Stimulated activated CD4-positive, alpha-beta T cell treated with anti-CD3 and anti-CD28 coated beads, TNF-alpha, amount 100 ng/mL, for 24 hours (primary cell): ENCODE data around the gene DPT.
"Not testable (repeated sequence)": the region's sequence is repeated elsewhere in the genome, so short reads cannot be mapped to it uniquely, and the experiment has no call there.

Experiments used
- DNase-seq, 3 experiments: peaks; one replicate each; pipeline ENCODE4 v3.0.0-alpha.2; 2020; ENCODE audit warnings: low read depth in 3 of 3

The DPT gene

DNA sequence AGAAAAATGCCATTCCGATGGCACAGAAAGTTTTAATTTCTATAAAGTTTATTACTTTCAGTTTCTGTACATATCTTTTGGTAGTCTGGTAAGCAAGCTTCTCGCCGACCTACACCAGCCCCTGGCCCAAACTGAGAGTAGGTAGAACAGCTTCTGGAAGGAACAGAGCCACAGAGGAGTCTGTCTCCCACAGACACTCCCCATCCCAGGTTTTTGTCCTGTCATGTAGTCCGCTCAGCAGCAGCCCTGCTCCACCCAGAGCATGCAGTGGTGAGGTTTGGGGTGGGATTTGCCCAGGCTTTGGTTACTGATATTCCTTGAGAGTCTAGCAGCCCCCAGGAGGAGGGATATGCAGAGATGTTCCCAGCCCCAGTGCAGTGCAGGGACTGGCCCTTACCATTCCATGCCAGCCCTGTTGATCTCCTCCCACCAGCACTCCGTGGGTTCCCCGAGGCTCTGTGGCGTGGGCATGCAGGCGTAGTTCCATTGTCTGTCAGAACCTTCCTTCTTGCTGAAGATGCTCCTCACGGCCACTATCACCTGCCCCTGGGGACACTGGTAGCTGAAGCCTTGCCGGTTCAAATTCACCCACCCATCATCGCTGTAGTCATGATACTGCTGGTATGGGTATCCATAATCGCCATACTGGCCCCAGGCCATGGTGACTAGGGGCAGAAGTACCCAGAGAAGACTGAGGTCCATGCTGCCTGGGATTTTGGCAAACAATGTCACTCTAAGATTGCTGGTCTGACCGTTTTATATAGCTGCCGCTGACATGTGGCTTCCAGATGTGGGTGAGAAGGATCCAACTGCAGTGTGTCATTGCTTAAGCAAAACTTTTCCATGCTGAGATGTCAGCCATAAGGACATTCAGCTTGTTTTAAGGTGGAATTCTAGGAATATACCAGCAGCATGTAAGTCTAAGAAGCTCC lies at the start of gene DPT:
TSS of gene DPT (minus strand) at position 734 of the 932 bp plus-strand sequence. CDS start at position 702, 32 bp downstream.
- DNase-seq: no peak

GRCh38 chr1:168775366-168775765 lies 46.4 kb upstream of the DPT start:
- DNase-seq: no peak

GRCh38 chr1:168774241-168774640 lies 45.2 kb upstream of the DPT start:
- DNase-seq: no peak

- DNase-seq: no peak
Measured at GRCh38 chr1:168772428-168773060, 43.5 kb upstream of the DPT start.

DNA sequence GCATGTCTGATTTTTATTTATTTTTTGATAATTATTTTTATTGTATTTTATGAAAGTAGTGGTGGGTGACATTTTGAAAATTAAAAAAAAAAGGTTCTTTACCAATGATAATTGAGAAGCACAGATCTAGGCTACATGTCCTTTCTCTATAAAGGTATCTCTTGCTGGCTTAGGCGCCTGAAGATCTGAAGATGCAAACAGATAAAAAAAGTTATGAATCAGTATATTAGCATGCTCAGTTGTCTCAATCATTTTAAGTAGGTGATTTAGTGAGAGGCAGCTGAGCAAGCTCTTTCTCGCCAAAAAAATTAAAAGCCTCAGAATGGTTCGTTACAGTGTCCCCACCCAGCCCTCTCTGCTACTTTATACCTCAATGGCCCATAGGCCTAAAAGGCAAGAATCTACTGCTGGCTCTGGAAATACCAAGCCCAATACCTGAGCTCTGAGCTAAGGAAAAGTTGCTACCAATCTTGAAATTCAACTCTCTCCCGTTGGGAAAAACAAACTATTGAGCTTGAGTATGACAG lies 42.2 kb upstream of the DPT start:
- DNase-seq: no peak

DNA sequence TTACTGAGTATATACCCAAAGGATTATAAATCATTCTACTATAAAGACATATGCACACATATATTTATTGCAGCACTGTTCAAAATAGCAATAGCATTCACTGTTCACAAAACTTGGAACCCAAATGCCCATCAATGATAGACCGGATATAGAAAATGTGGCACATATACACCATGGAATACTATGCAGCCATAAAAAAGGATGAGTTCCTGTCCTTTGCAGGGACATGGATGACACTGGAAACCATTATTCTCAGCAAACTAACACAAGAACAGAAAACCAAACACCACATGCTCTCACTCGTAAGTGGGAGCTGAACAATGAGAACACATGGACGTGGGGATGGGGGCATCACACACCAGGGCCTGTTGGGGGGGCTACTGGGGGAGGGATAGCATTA lies 40.9 kb upstream of the DPT start:
- DNase-seq: not testable (repeated sequence)

GRCh38 chr1:168767894-168768584 lies 39.0 kb upstream of the DPT start:
- no peak for DNase-seq

DNA sequence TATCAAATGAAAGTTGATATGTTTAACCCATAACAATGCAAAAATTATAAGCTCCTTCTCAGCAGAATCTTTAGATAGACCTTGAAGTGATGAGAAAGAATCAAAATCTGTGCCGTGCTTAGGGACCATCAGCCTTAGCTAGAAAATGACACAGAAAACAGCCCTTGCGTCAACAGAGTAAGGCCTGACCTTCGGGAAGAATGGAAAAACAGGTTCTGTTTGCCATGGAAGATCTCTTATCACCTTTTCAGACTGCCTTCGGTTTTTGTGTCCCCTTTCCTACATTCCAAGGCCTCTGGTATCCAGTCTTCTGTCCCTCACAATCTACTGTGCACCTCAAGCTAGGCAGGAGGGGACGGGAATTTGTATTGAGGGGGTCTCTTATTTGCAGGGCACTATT lies 37.6 kb upstream of the DPT start:
- no peak for DNase-seq

GRCh38 chr1:168763031-168763430 lies 34.0 kb upstream of the DPT start:
- DNase-seq: peak in 2 of 3 experiments; percentile 2 to 13

- no peak for DNase-seq
Measured at GRCh38 chr1:168762473-168762872, 33.5 kb upstream of the DPT start.

DNA sequence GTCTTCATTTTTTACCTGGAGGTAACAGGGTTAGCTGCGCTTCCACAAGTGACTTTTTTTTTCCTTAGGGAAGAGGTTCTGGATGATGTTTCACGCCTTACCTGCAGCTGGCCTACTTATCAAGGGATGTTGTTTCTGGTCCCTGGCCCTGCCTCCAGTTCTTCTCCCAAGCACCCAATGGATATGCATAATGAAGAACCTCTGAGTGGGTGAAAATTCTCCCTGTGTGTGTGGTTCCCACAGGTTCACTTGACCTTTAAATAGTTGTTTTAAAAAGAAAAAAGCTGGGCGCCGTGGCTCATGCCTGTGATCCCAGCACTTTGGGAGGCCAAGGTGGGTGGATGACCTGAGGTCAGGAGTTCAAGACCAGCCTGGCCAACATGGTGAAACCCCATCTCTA lies 31.8 kb upstream of the DPT start:
- no peak for DNase-seq

- DNase-seq: no peak
Measured at GRCh38 chr1:168760241-168760640, 31.2 kb upstream of the DPT start.

- DNase-seq: no peak
Measured at GRCh38 chr1:168759077-168759476, 30.1 kb upstream of the DPT start.

DNA sequence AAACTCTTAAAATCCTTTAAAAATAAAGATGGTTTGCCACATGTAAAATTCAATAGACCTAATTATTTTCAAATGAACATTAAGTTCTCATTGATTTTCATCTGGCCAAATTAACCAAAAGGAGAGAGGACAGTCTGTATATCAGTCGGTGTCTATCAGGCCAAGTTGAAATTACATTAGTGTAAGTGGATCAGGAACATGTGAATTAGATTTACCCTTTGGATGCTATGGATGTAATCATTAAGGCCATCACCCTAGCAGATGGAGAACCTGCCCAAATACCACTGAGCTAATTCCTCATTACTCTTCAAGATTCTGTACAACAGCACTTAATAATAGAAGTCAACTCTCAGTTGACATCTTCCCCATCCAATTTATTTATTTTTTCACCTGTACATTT lies 29.5 kb upstream of the DPT start:
- no peak for DNase-seq

DNA sequence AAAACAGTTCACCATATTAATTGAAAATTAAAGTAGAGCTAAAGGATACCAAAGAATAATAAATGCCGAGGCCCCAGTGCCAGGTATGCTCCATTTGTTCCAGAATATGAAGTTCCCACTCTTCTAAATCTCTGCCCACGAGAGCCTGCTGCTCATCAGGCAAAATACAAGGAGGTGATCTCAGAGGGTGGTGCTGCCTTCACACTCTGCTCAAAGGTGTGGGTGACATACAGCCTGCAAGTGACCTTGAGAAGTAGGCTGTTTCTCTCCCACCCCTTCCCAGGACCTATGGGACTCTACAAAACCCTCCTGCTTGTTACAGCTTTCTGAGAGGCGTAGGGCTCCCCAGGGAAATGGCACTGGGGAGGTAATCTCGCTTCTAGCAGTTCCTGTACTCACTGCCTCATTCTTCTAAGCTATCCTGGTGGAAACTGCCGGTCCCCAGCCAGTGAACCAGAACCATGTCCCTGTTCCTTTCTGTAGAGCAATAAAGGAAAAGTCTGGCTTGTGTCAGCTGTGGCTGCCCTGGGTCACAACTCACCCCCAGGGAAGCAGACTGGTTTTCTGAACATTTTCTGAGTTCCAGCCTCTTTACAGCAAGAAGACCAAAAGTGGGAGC lies 26.9 kb upstream of the DPT start:
- DNase-seq: no peak

- no peak for DNase-seq
Measured at GRCh38 chr1:168752171-168752832, 23.3 kb upstream of the DPT start.

DNA sequence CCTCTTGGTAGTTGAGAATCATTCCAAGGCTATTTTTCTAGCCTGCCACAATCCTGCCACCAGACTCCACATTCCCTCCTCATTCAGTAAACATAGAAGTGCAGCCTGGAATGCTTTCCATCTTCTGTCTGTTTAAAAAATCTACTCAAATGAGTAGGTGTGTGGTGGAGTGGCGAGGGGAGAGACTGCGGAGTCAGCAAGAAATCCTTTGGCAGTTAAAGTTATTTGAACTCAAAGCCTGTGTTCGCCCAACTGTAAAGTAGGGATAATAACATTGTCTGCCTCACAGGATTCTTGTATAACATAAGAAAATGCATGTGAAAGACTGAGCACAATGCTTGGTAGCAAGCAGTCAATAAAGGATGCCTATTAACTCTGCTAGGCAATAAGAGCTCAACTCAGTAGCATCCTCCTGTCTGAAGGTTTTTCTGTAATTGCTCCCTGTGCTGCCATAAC lies 22.2 kb upstream of the DPT start:
- no peak for DNase-seq

DNA sequence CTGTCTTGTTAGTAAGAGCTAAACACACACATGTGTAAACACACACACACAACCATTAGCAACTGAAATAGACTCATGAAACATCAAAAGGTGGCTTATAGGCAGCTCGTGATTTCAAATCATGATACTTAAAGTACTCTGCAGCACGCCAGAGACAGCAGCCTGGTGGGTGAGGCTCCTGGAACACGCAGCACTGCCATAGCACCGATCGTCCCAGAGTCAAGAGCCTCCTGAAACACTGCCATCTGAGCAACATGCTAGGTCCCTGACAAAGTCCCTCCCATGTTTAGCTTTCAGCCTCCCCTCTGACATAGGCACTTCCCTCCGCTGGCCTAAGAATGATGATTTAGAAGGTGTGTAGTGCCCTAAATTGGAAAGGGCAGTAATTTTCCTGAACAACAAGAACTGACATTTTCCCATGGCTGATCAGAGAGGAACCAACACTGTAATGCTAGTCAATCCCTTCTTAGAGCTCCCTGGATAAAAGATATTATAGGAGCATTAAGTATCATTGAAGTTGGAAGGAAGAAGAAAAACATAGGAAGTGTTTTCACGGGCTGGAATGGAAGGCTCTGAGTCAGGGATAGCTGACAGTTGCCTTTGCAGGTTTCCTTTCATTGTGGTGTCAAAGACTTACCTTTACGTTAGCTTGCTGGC lies 14.1 kb upstream of the DPT start:
- DNase-seq: no peak

DNA sequence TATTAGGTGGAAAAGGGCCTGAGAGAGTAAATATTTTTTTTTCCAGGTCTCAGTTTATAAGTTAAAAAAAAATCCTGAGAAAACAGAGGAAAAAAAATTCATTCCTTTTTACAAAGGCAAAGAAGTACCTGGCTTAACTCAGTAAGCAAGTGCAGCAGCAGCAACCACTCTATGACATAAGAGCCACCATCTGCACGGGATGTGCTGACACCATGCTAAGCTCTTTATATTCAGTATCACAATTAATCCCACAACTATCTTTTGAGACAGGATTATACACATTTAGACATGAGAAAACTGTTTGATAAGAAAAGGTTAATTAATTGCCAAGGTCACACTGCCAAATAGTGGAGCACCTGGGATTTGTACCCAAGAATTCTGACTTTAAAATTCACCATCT lies 13.4 kb upstream of the DPT start:
- DNase-seq: no peak

DNA sequence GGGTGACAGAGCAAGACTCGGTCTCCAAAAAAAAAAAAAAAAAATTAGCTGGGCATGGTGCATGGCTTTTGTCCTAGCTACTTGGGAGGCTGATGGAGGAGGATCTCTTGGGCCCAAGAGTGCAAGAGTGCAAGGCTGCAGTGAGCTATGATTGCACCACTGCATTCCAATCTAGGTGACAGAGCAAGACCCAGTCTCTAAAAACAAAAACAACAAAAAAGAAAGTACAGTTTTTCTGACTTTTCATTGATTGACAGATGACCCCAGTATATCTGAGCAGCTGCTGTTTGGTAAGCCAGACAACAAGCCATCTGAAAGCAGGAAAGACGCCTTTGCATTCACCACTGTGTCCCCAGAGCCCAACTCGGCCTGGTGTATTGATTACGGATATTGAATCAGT lies 10.9 kb upstream of the DPT start:
- no peak for DNase-seq

DNA sequence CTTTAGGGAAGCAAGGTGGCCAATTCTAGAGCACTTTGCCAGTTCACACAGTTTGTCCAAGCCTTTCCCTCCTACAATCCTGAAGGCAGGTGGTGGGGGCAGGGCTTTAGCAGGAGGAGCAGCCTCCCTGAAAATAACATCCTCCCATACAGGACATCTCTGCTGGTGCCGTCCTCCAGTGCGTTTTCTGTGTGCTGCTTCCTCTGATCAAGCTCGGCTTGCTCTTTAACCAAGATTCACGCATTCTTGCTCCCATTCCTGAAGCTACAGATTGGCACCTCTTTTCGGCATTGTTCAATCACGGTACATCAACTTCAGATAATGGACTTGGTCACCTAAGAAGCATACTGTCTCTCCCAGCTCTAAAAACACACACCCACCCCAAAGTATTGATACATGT lies 7.5 kb upstream of the DPT start:
- DNase-seq: no peak
